ENCODE measurements around the gene KRTAP25-1.

The KRTAP25-1 gene

GRCh38 chr21:30289215-30289614 lies at the start of gene KRTAP25-1:
KRTAP25-1 (minus strand) TSS chr21:30289514; CDS start chr21:30289490, 24 bp downstream.
- H3K4me3 Mint-ChIP-seq: no peak within 1 kb of the TSS
- DNase-seq (ENCODE audit: low spot score in 2 of 2): no peak
- no peaks in the 10 kb centered on the region for H3K27me3 Mint-ChIP-seq
- no peak within 1 kb of the TSS for H3K27ac Mint-ChIP-seq
- peaks cover 4% of the 10 kb centered on the region for H3K9me3 Mint-ChIP-seq
- ATAC-seq (ENCODE audit: low read depth): no peak
- no peaks in the 10 kb centered on the region for H3K36me3 Mint-ChIP-seq
- H3K4me1 Mint-ChIP-seq: no peaks in the 10 kb centered on the region

GRCh38 chr21:30338717-30339116 lies 49.4 kb upstream of the KRTAP25-1 start:
- no peaks in the 10 kb centered on the region for H3K36me3 Mint-ChIP-seq
- ATAC-seq (ENCODE audit: low read depth) (no peak), DNase-seq (ENCODE audit: low spot score in 2 of 2) (no peak)
- no peak overlapping the region for H3K27ac Mint-ChIP-seq
- H3K27me3 Mint-ChIP-seq: no peaks in the 10 kb centered on the region
- H3K9me3 Mint-ChIP-seq: peaks cover 1% of the 10 kb centered on the region
- H3K4me3 Mint-ChIP-seq: no peak overlapping the region
- H3K4me1 Mint-ChIP-seq: no peaks in the 10 kb centered on the region

- Mint-ChIP-seq H3K36me3 (no peaks in the 10 kb centered on the region), H3K9me3 (peaks cover 1% of the 10 kb centered on the region), H3K27me3 (no peaks in the 10 kb centered on the region), H3K4me3 (no peak overlapping the region), H3K27ac (no peak overlapping the region), H3K4me1 (no peaks in the 10 kb centered on the region)
- DNase-seq (ENCODE audit: low spot score in 2 of 2): no peak
- no peak for ATAC-seq (ENCODE audit: low read depth)
Observed at GRCh38 chr21:30337772-30338171, 48.5 kb upstream of the KRTAP25-1 start.

GRCh38 chr21:30337276-30337744 lies 48.0 kb upstream of the KRTAP25-1 start, which contains the start of gene KRTAP27-1:
KRTAP27-1 (minus strand) TSS chr21:30337694; CDS start chr21:30337668, 26 bp downstream.
- no peak within 1 kb of the TSS for H3K4me3 Mint-ChIP-seq
- ATAC-seq (ENCODE audit: low read depth) (no peak), DNase-seq (ENCODE audit: low spot score in 2 of 2) (no peak)
- no peak within 1 kb of the TSS for H3K27ac Mint-ChIP-seq
- H3K36me3 Mint-ChIP-seq: no peaks in the 10 kb centered on the region
- H3K9me3 Mint-ChIP-seq: peaks cover 1% of the 10 kb centered on the region
- no peaks in the 10 kb centered on the region for H3K27me3 Mint-ChIP-seq
- no peaks in the 10 kb centered on the region for H3K4me1 Mint-ChIP-seq

- no peak overlapping the region for H3K4me3 Mint-ChIP-seq
- H3K4me1 Mint-ChIP-seq: no peaks in the 10 kb centered on the region
- no peaks in the 10 kb centered on the region for H3K27me3 Mint-ChIP-seq
- no peaks in the 10 kb centered on the region for H3K36me3 Mint-ChIP-seq
- no peak overlapping the region for H3K27ac Mint-ChIP-seq
- DNase-seq (ENCODE audit: low spot score in 2 of 2) (no peak), ATAC-seq (ENCODE audit: low read depth) (no peak)
- H3K9me3 Mint-ChIP-seq: peaks cover 1% of the 10 kb centered on the region
Observed at GRCh38 chr21:30336596-30336995, 47.3 kb upstream of the KRTAP25-1 start.

GRCh38 chr21:30333736-30334135 lies 44.4 kb upstream of the KRTAP25-1 start:
- ATAC-seq (ENCODE audit: low read depth) (no peak), DNase-seq (ENCODE audit: low spot score in 2 of 2) (no peak)
- Mint-ChIP-seq H3K4me1 (no peaks in the 10 kb centered on the region), H3K27me3 (no peaks in the 10 kb centered on the region), H3K27ac (no peak overlapping the region), H3K36me3 (no peaks in the 10 kb centered on the region), H3K4me3 (no peak overlapping the region), H3K9me3 (no peaks in the 10 kb centered on the region)

GRCh38 chr21:30332681-30333080 lies 43.4 kb upstream of the KRTAP25-1 start:
- ATAC-seq (ENCODE audit: low read depth): no peak
- H3K27ac Mint-ChIP-seq: no peak overlapping the region
- H3K36me3 Mint-ChIP-seq: no peaks in the 10 kb centered on the region
- H3K27me3 Mint-ChIP-seq: no peaks in the 10 kb centered on the region
- no peaks in the 10 kb centered on the region for H3K9me3 Mint-ChIP-seq
- no peak overlapping the region for H3K4me3 Mint-ChIP-seq
- no peaks in the 10 kb centered on the region for H3K4me1 Mint-ChIP-seq
- DNase-seq (ENCODE audit: low spot score in 2 of 2): no peak

- Mint-ChIP-seq H3K36me3 (no peaks in the 10 kb centered on the region), H3K9me3 (peaks cover 2% of the 10 kb centered on the region), H3K27ac (no peak overlapping the region), H3K27me3 (no peaks in the 10 kb centered on the region), H3K4me3 (no peak overlapping the region), H3K4me1 (no peaks in the 10 kb centered on the region)
- no peak for DNase-seq (ENCODE audit: low spot score in 2 of 2)
- ATAC-seq (ENCODE audit: low read depth): no peak
Observed at GRCh38 chr21:30329203-30329875, 40.0 kb upstream of the KRTAP25-1 start.

- no peaks in the 10 kb centered on the region for H3K36me3 Mint-ChIP-seq
- ATAC-seq (ENCODE audit: low read depth) (no peak), DNase-seq (ENCODE audit: low spot score in 2 of 2) (no peak)
- H3K4me3 Mint-ChIP-seq: no peak overlapping the region
- no peaks in the 10 kb centered on the region for H3K4me1 Mint-ChIP-seq
- no peak overlapping the region for H3K27ac Mint-ChIP-seq
- H3K27me3 Mint-ChIP-seq: no peaks in the 10 kb centered on the region
- peaks cover 2% of the 10 kb centered on the region for H3K9me3 Mint-ChIP-seq
Observed at GRCh38 chr21:30326390-30326789, 37.1 kb upstream of the KRTAP25-1 start.

GRCh38 chr21:30320215-30320614 lies 30.9 kb upstream of the KRTAP25-1 start, which contains the start of gene KRTAP26-1:
KRTAP26-1 (minus strand) TSS chr21:30320315; CDS start chr21:30320035, 280 bp downstream.
- Mint-ChIP-seq H3K9me3 (peaks cover 4% of the 10 kb centered on the region), H3K27me3 (no peaks in the 10 kb centered on the region), H3K27ac (no peak within 1 kb of the TSS), H3K4me1 (no peaks in the 10 kb centered on the region), H3K36me3 (no peaks in the 10 kb centered on the region), H3K4me3 (no peak within 1 kb of the TSS)
- DNase-seq (ENCODE audit: low spot score in 2 of 2): no peak
- ATAC-seq (ENCODE audit: low read depth): no peak

- no peak for ATAC-seq (ENCODE audit: low read depth)
Observed at GRCh38 chr21:30315701-30316100, 26.4 kb upstream of the KRTAP25-1 start.

GRCh38 chr21:30306884-30307283 lies 17.6 kb upstream of the KRTAP25-1 start:
- DNase-seq (ENCODE audit: low spot score in 2 of 2): no peak
- peaks cover 1% of the 10 kb centered on the region for H3K9me3 Mint-ChIP-seq
- no peak overlapping the region for H3K27ac Mint-ChIP-seq
- ATAC-seq (ENCODE audit: low read depth): no peak
- H3K27me3 Mint-ChIP-seq: no peaks in the 10 kb centered on the region
- H3K4me3 Mint-ChIP-seq: no peak overlapping the region
- no peaks in the 10 kb centered on the region for H3K4me1 Mint-ChIP-seq
- no peaks in the 10 kb centered on the region for H3K36me3 Mint-ChIP-seq

More at GRCh38 chr21:30315701-30316100, 26.4 kb upstream of the KRTAP25-1 start:
- DNase-seq (ENCODE audit: low spot score in 2 of 2): no peak
- H3K9me3 Mint-ChIP-seq: peaks cover 3% of the 10 kb centered on the region
- H3K4me1 Mint-ChIP-seq: no peaks in the 10 kb centered on the region
- H3K36me3 Mint-ChIP-seq: no peaks in the 10 kb centered on the region
- H3K27ac Mint-ChIP-seq: no peak overlapping the region
- no peaks in the 10 kb centered on the region for H3K27me3 Mint-ChIP-seq
- H3K4me3 Mint-ChIP-seq: no peak overlapping the region

GRCh38 chr21:30305136-30305535 lies 15.8 kb upstream of the KRTAP25-1 start:
- ATAC-seq (ENCODE audit: low read depth): no peak
- Mint-ChIP-seq H3K27me3 (no peaks in the 10 kb centered on the region), H3K36me3 (no peaks in the 10 kb centered on the region), H3K9me3 (peaks cover 6% of the 10 kb centered on the region), H3K4me3 (no peak overlapping the region), H3K27ac (no peak overlapping the region), H3K4me1 (no peaks in the 10 kb centered on the region)
- no peak for DNase-seq (ENCODE audit: low spot score in 2 of 2)

GRCh38 chr21:30282850-30283249 lies 6.5 kb downstream of the KRTAP25-1 start, which contains the start of gene KRTAP24-1:
KRTAP24-1 (minus strand) TSS chr21:30282950; CDS start chr21:30282932, 18 bp downstream.
- DNase-seq (ENCODE audit: low spot score in 2 of 2): no peak
- Mint-ChIP-seq H3K27ac (no peak within 1 kb of the TSS), H3K36me3 (no peaks in the 10 kb centered on the region), H3K27me3 (no peaks in the 10 kb centered on the region), H3K4me1 (no peaks in the 10 kb centered on the region), H3K4me3 (no peak within 1 kb of the TSS), H3K9me3 (peaks cover 4% of the 10 kb centered on the region)
- ATAC-seq (ENCODE audit: low read depth): no peak

- Mint-ChIP-seq H3K9me3 (no peaks in the 10 kb centered on the region), H3K27ac (no peak overlapping the region), H3K4me3 (no peak overlapping the region), H3K4me1 (no peaks in the 10 kb centered on the region), H3K36me3 (no peaks in the 10 kb centered on the region), H3K27me3 (no peaks in the 10 kb centered on the region)
- ATAC-seq (ENCODE audit: low read depth) (no peak), DNase-seq (ENCODE audit: low spot score in 2 of 2) (no peak)
Observed at GRCh38 chr21:30271611-30272010, 17.7 kb downstream of the KRTAP25-1 start.
